ENCODE measurements around the gene HMGN4. TPM values are rescaled to one million over a fixed set of nuclear protein-coding genes. Genes with fewer than 3 reads are reported as not detected.

HMGN4 gene
- total and polyA plus RNA-seq, 9 of the 15 experiments (the other 6 are each of a cell fraction or from before 2014, with no cell fraction given), result 35.4 to 134 (median 94.1) TPM

DNA sequence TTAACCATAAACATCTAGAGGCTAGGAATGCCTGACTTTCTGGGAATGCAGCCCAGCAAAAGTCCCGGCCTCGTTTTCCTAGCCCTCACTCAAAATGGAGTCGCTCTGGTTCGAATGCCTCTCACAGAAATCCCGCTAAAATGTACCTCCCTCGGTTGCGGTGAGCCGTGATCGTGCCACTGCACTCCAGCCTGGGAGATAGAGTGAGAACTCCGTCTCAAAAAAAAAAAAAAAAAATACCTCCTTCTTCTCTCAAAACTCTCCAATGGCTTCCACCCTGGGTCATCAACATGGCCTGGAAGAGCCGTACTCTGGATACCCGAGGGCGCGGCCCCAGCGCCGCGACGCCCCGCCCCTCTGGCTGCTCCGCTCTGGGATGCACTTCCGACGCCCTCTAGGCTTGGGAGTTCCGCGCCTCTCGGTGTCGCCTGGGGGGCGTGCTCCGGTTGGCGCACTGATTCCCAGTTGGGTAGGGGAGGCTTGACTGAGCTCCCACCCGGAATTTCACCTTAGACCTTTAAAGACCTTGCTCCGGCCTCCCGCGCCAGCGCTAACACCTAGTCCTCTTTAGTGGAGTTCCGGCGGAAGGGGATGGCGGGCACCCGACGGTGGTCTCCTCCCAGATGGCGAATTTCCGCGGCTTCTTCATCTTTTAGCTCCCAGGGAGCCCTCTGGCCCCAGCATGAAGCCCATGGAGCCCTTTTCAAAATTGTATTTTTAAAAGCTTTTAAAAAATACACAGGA, 12.3 kb downstream of the HMGN4 start:
- 66% methylated on average over 42 of the region's 42 CpGs for WGBS (ENCODE audit: insufficient coverage, low coverage, missing lambda C conversion rate)
- Histone ChIP-seq H3K79me2 (ENCODE audit: control insufficient read depth, insufficient read depth, low read length) (no peaks in the 10 kb centered on the region), H4K20me1 (replicated peaks; ENCODE audit: control insufficient read depth, insufficient read depth, low read length) (no peaks in the 10 kb centered on the region), H3K36me3 (ENCODE audit: control insufficient read depth, insufficient read depth, low read length) (peaks cover 12% of the 10 kb centered on the region), H3K9me3 (replicated peaks; ENCODE audit: control insufficient read depth, insufficient read depth, low read depth, low read length) (no peaks in the 10 kb centered on the region), H3K4me3 (peak overlapping the region; percentile 26), H3K27me3 (ENCODE audit: control insufficient read depth in 2 of 2, insufficient read depth in 2 of 2, low read length in 2 of 2) (no peaks in the 10 kb centered on the region), H3K9me1 (ENCODE audit: control insufficient read depth, insufficient read depth, low read length) (no peaks in the 10 kb centered on the region), H2AFZ (ENCODE audit: low read depth, low read length) (peak overlapping the region; percentile 9; the same call in 1 of the 2 replicates), H3K4me2 (ENCODE audit: insufficient read depth, low read length) (peak overlapping the region; percentile 35; the same call in 1 of the 2 replicates), H3K9ac (ENCODE audit: insufficient read depth in 1 of 2, low read depth in 2 of 2, low read length in 2 of 2) (0 out of 4 replicates have a peak overlapping the region, but pooled peaks of 1 of the 2 experiments have one; percentile 7), H3K4me1 (replicated peaks in 1 of 2; ENCODE audit: control insufficient read depth in 2 of 2, insufficient read depth in 2 of 2, low read length in 2 of 2) (peaks cover 5 to 9% of the 10 kb centered on the region in 2 experiments; a peak in 4 of 5 replicates), H3K27ac (ENCODE audit: extremely low read depth, low read depth, low read length) (no peak overlapping the region)
- FAIRE-seq (no peak), DNase-seq (ENCODE audit: extremely low read depth in 1 of 4, low spot score in 3 of 4) (peak; percentile 49 to 60 (median 56)), ATAC-seq (peak; percentile 24; the same call in 2 of the 3 replicates)
- in situ Hi-C loops (cut with MboI), result loop anchor here (25.0 kb wide), 1 partner anchor 363 kb away; a partner anchor contains a TSS
- ChIA-PET POLR2A (interaction anchor here (1.5 to 6.8 kb wide), 4 partner anchors 8 to 214 kb away, joined by 5 to 70 read pairs (median 16); partner anchors contain the start of gene HMGN4), CTCF (ENCODE audit: low intra/inter-chr PET ratio) (no interaction called here)
- no TSS peak for BruUV-seq (replicated peaks)
- intact Hi-C loops (cut with micrococcal nuclease), result loop anchor here (5.0 to 10.0 kb wide), 3 partner anchors 373 to 1134 kb away; partner anchors contain the start of gene ZNF184
- TF ChIP-seq HDAC8 (tag; IDR thresholded peaks at IDR 0.05), result peak; percentile 94
- TF ChIP-seq RBM34 (IDR thresholded peaks at IDR 0.05; ENCODE audit: borderline replicate concordance, insufficient read depth, low read length), result no peak
- TF ChIP-seq ESRRA (IDR thresholded peaks at IDR 0.05; ENCODE audit: borderline replicate concordance, low read depth), result no peak
- TF ChIP-seq, protein P1, sequence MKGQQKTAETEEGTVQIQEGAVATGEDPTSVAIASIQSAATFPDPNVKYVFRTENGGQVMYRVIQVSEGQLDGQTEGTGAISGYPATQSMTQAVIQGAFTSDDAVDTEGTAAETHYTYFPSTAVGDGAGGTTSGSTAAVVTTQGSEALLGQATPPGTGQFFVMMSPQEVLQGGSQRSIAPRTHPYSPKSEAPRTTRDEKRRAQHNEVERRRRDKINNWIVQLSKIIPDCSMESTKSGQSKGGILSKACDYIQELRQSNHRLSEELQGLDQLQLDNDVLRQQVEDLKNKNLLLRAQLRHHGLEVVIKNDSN (CRISPR knock-in tag; IDR thresholded peaks at IDR 0.05), result no peak
- TF ChIP-seq HNRNPL (IDR thresholded peaks at IDR 0.05; ENCODE audit: low read depth, low read length), result no peak
- TF ChIP-seq CAMTA2 (CRISPR knock-in tag; conservative IDR thresholded peaks at IDR 0.05), result no peak
- TF ChIP-seq, protein P2, sequence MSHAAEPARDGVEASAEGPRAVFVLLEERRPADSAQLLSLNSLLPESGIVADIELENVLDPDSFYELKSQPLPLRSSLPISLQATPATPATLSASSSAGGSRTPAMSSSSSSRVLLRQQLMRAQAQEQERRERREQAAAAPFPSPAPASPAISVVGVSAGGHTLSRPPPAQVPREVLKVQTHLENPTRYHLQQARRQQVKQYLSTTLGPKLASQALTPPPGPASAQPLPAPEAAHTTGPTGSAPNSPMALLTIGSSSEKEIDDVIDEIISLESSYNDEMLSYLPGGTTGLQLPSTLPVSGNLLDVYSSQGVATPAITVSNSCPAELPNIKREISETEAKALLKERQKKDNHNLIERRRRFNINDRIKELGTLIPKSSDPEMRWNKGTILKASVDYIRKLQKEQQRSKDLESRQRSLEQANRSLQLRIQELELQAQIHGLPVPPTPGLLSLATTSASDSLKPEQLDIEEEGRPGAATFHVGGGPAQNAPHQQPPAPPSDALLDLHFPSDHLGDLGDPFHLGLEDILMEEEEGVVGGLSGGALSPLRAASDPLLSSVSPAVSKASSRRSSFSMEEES (CRISPR knock-in tag; IDR thresholded peaks at IDR 0.05), result no peak
- TF ChIP-seq, protein P3, sequence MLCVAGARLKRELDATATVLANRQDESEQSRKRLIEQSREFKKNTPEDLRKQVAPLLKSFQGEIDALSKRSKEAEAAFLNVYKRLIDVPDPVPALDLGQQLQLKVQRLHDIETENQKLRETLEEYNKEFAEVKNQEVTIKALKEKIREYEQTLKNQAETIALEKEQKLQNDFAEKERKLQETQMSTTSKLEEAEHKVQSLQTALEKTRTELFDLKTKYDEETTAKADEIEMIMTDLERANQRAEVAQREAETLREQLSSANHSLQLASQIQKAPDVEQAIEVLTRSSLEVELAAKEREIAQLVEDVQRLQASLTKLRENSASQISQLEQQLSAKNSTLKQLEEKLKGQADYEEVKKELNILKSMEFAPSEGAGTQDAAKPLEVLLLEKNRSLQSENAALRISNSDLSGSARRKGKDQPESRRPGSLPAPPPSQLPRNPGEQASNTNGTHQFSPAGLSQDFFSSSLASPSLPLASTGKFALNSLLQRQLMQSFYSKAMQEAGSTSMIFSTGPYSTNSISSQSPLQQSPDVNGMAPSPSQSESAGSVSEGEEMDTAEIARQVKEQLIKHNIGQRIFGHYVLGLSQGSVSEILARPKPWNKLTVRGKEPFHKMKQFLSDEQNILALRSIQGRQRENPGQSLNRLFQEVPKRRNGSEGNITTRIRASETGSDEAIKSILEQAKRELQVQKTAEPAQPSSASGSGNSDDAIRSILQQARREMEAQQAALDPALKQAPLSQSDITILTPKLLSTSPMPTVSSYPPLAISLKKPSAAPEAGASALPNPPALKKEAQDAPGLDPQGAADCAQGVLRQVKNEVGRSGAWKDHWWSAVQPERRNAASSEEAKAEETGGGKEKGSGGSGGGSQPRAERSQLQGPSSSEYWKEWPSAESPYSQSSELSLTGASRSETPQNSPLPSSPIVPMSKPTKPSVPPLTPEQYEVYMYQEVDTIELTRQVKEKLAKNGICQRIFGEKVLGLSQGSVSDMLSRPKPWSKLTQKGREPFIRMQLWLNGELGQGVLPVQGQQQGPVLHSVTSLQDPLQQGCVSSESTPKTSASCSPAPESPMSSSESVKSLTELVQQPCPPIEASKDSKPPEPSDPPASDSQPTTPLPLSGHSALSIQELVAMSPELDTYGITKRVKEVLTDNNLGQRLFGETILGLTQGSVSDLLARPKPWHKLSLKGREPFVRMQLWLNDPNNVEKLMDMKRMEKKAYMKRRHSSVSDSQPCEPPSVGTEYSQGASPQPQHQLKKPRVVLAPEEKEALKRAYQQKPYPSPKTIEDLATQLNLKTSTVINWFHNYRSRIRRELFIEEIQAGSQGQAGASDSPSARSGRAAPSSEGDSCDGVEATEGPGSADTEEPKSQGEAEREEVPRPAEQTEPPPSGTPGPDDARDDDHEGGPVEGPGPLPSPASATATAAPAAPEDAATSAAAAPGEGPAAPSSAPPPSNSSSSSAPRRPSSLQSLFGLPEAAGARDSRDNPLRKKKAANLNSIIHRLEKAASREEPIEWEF (CRISPR knock-in tag; IDR thresholded peaks at IDR 0.05), result 0 out of 2 replicates have a peak, but pooled peaks have one; percentile 31
- TF ChIP-seq GABPB1 (CRISPR knock-in tag; IDR thresholded peaks at IDR 0.05), result no peak
- no peak for TF ChIP-seq MBD2 (IDR thresholded peaks at IDR 0.05; ENCODE audit: borderline replicate concordance, low read depth)
- TF ChIP-seq, protein P4, sequence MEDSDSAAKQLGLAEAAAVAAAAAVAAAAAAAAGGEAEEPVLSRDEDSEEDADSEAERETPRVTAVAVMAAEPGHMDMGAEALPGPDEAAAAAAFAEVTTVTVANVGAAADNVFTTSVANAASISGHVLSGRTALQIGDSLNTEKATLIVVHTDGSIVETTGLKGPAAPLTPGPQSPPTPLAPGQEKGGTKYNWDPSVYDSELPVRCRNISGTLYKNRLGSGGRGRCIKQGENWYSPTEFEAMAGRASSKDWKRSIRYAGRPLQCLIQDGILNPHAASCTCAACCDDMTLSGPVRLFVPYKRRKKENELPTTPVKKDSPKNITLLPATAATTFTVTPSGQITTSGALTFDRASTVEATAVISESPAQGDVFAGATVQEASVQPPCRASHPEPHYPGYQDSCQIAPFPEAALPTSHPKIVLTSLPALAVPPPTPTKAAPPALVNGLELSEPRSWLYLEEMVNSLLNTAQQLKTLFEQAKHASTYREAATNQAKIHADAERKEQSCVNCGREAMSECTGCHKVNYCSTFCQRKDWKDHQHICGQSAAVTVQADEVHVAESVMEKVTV (CRISPR knock-in tag; IDR thresholded peaks at IDR 0.05), result no peak

Measured in K562 (cell line).